Neural cell (in vitro differentiated cells): ENCODE results near the gene TSEN15. TPM values are rescaled to one million over a fixed set of nuclear protein-coding genes. Genes with fewer than 3 reads are reported as not detected.

Experiments
- H2AFZ ChIP-seq: fragments of 200-600, 300-800 bp; sonication (generic), shearing (Covaris generic); 2 replicates; pipeline ENCODE4 v1.6.0; 2014; ENCODE audit warnings: low read depth, mild to moderate bottlenecking, antibody characterized with exemption, low read length, moderate library complexity
- H3F3A ChIP-seq: fragments of 200-600 bp; shearing (Covaris generic); 2 replicates; pipeline ENCODE4 v1.6.1; 2016; ENCODE audit warnings: mild to moderate bottlenecking, moderate library complexity, mixed read lengths, antibody characterized with exemption, low read length; ENCODE audit not compliant: insufficient read depth, poor library complexity, severe bottlenecking
- H3K27ac ChIP-seq: fragments of 200-600, 300-800 bp; sonication (generic), shearing (Covaris generic); 2 replicates; pipeline ENCODE4 v1.5.1; 2014; ENCODE audit warnings: mild to moderate bottlenecking, low read length, moderate library complexity
- H3K27me3 ChIP-seq: fragments of 300-800, 200-600 bp; sonication (generic), shearing (Covaris generic); 2 replicates; pipeline ENCODE4 v1.6.0; 2014; ENCODE audit warnings: mild to moderate bottlenecking, low read depth, low read length, moderate library complexity; ENCODE audit not compliant: insufficient read depth
- H3K36me3 ChIP-seq: fragments of 300-800, 200-600 bp; sonication (generic), shearing (Covaris generic); 2 replicates; pipeline ENCODE4 v1.5.1; 2014; ENCODE audit warnings: mild to moderate bottlenecking, antibody characterized with exemption, low read length, moderate library complexity; ENCODE audit not compliant: insufficient read depth
- H3K4me2 ChIP-seq: fragments of 300-800, 200-600 bp; sonication (generic), shearing (Covaris generic); 2 replicates; pipeline ENCODE4 v1.6.0; 2014; ENCODE audit warnings: mild to moderate bottlenecking, low read length
- H3K4me3 ChIP-seq: fragments of 300-800, 200-600 bp; sonication (generic), shearing (Covaris generic); 2 replicates; pipeline ENCODE4 v1.5.1; 2014; ENCODE audit warnings: mild to moderate bottlenecking, low read length, moderate library complexity
- H3K79me2 ChIP-seq: fragments of 200-600 bp; shearing (Covaris generic); replicated peaks from 2 replicates; pipeline ENCODE4 v1.6.0; 2014; ENCODE audit warnings: mild to moderate bottlenecking, low read length, moderate library complexity; ENCODE audit not compliant: insufficient read depth
- H3K9ac ChIP-seq: fragments of 300-800, 200-600 bp; sonication (generic), shearing (Covaris generic); 2 replicates; pipeline ENCODE4 v1.6.1; 2016; ENCODE audit warnings: mild to moderate bottlenecking, low read length, mixed read lengths
- H3K9me2 ChIP-seq: fragments of 200-600 bp; shearing (Covaris generic); 2 replicates; pipeline ENCODE4 v1.6.1; 2016; ENCODE audit warnings: mild to moderate bottlenecking, low read length, mixed read lengths; ENCODE audit not compliant: insufficient read depth
- H3K9me3 ChIP-seq: fragments of 200-600, 300-800 bp; sonication (generic), shearing (Covaris generic); 2 replicates; pipeline ENCODE4 v1.6.1; 2016; ENCODE audit warnings: mild to moderate bottlenecking, mixed run types, low read length, moderate library complexity, mixed read lengths
- H4K20me1 ChIP-seq: fragments of 200-600 bp; shearing (Covaris generic); 2 replicates; pipeline ENCODE4 v1.6.1; 2016; ENCODE audit warnings: mild to moderate bottlenecking, mixed run types; ENCODE audit not compliant: insufficient read depth
- CTCF ChIP-seq: fragments of 450-650 bp; IDR thresholded peaks from 2 replicates; pipeline ENCODE4 v1.5.1; 2014; ENCODE audit warnings: antibody characterized with exemption, mild to moderate bottlenecking, moderate library complexity; ENCODE audit not compliant: poor library complexity, severe bottlenecking
- EP300 ChIP-seq: fragments of 450-650 bp; conservative IDR thresholded peaks from 2 replicates; pipeline ENCODE4 v1.6.1; 2014; ENCODE audit warnings: antibody characterized with exemption, mild to moderate bottlenecking, moderate library complexity; ENCODE audit not compliant: poor library complexity, severe bottlenecking
- EZH2 ChIP-seq: fragments of 200-600, 300-800 bp; shearing (Covaris generic), sonication (generic); IDR thresholded peaks from 2 replicates; pipeline ENCODE4 v1.6.1; 2014; ENCODE audit warnings: antibody characterized with exemption, low read length, borderline replicate concordance, mild to moderate bottlenecking; ENCODE audit not compliant: insufficient read depth, poor library complexity, severe bottlenecking
- MXI1 ChIP-seq: fragments of 450-650 bp; conservative IDR thresholded peaks from 2 replicates; pipeline ENCODE4 v1.6.1; 2014; ENCODE audit warnings: antibody characterized with exemption, mild to moderate bottlenecking; ENCODE audit not compliant: poor library complexity, severe bottlenecking
- POLR2AphosphoS5 ChIP-seq: IDR thresholded peaks from 2 replicates; pipeline ENCODE4 v1.6.1; 2012
- RAD21 ChIP-seq: fragments of 450-650 bp; conservative IDR thresholded peaks from 2 replicates; pipeline ENCODE4 v1.6.1; 2014; ENCODE audit warnings: antibody characterized with exemption, mild to moderate bottlenecking, moderate library complexity
- SMC3 ChIP-seq: fragments of 450-650 bp; conservative IDR thresholded peaks from 2 replicates; pipeline ENCODE4 v1.6.1; 2014; ENCODE audit warnings: antibody characterized with exemption, mild to moderate bottlenecking, moderate library complexity; ENCODE audit not compliant: poor library complexity
- TAF1 ChIP-seq: IDR thresholded peaks from 2 replicates; pipeline ENCODE4 v1.6.1; 2012; ENCODE audit warnings: low read depth
- polyA plus RNA-seq: library from polyadenylated mRNA; depleted of rRNA; stranded (reverse); fragments of >200 nt; gene quantifications from 2 replicates; pipeline ENCODE4 v1.2.3, GENCODE V29; 2014
- TF ChIP-seq, protein P1 (sequence below): IDR thresholded peaks from 2 replicates; pipeline ENCODE4 v1.6.1; 2012; ENCODE audit warnings: borderline replicate concordance

Gene TSEN15
- polyA plus RNA-seq, 1 donor from 2014 or later: 56.9 TPM

DNA sequence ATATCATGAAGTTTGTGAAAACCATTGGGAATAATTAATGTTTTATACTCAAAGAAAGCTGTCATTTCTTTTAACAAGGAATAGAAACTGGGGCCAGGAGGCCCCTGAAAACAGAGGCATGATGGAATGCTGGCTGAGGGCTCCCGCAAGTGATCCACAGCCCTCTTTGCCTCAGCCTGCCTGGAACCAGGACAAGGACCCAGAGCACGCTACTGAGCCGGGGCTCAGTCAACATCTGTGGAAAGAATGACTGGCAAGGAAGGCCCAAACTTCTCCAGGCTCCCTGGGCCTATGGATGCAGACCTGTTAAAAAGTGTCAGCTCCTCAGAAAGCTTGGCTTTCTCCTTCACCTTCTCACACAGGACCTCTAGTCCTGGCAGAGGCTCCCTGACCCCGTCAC lies 46.6 kb upstream of the TSEN15 start:
- no peak for TF ChIP-seq POLR2AphosphoS5
- no peak for TF ChIP-seq EP300
- TF ChIP-seq, protein P1, sequence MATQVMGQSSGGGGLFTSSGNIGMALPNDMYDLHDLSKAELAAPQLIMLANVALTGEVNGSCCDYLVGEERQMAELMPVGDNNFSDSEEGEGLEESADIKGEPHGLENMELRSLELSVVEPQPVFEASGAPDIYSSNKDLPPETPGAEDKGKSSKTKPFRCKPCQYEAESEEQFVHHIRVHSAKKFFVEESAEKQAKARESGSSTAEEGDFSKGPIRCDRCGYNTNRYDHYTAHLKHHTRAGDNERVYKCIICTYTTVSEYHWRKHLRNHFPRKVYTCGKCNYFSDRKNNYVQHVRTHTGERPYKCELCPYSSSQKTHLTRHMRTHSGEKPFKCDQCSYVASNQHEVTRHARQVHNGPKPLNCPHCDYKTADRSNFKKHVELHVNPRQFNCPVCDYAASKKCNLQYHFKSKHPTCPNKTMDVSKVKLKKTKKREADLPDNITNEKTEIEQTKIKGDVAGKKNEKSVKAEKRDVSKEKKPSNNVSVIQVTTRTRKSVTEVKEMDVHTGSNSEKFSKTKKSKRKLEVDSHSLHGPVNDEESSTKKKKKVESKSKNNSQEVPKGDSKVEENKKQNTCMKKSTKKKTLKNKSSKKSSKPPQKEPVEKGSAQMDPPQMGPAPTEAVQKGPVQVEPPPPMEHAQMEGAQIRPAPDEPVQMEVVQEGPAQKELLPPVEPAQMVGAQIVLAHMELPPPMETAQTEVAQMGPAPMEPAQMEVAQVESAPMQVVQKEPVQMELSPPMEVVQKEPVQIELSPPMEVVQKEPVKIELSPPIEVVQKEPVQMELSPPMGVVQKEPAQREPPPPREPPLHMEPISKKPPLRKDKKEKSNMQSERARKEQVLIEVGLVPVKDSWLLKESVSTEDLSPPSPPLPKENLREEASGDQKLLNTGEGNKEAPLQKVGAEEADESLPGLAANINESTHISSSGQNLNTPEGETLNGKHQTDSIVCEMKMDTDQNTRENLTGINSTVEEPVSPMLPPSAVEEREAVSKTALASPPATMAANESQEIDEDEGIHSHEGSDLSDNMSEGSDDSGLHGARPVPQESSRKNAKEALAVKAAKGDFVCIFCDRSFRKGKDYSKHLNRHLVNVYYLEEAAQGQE: no peak
- no peak for TF ChIP-seq MXI1
- TF ChIP-seq CTCF: no peak
- no peak for TF ChIP-seq RAD21
- TF ChIP-seq TAF1: no peak
- no peak for TF ChIP-seq SMC3
- TF ChIP-seq EZH2: no peak
- no peak overlapping the region for H3K27ac ChIP-seq
- H3K9ac ChIP-seq: no peak overlapping the region

GRCh38 chr1:184005506-184005905 lies 46.0 kb upstream of the TSEN15 start:
- Histone ChIP-seq H3K79me2 (no peaks in the 10 kb centered on the region), H3K9me3 (no peaks in the 10 kb centered on the region), H3K9ac (no peak overlapping the region), H3F3A (no peaks in the 10 kb centered on the region), H4K20me1 (no peaks in the 10 kb centered on the region), H2AFZ (no peak overlapping the region), H3K9me2 (no peaks in the 10 kb centered on the region), H3K4me2 (no peak overlapping the region), H3K27me3 (no peaks in the 10 kb centered on the region), H3K27ac (no peak overlapping the region), H3K4me3 (no peak overlapping the region), H3K36me3 (no peaks in the 10 kb centered on the region)
- TF ChIP-seq RAD21 (no peak), MXI1 (no peak), SMC3 (no peak), EZH2 (no peak), POLR2AphosphoS5 (no peak), EP300 (no peak), TAF1 (no peak), CTCF (no peak)
- TF ChIP-seq, protein P1: no peak

More for the DNA sequence above, 46.6 kb upstream of the TSEN15 start:
- Histone ChIP-seq H3K27me3 (no peaks in the 10 kb centered on the region), H3F3A (no peaks in the 10 kb centered on the region), H3K9me3 (no peaks in the 10 kb centered on the region), H4K20me1 (no peaks in the 10 kb centered on the region), H3K9me2 (no peaks in the 10 kb centered on the region), H3K4me3 (no peak overlapping the region), H3K36me3 (no peaks in the 10 kb centered on the region), H3K4me2 (no peak overlapping the region), H3K79me2 (no peaks in the 10 kb centered on the region), H2AFZ (no peak overlapping the region)
